ENCODE measurements around the gene TMCC1. TPM values are rescaled to one million over a fixed set of nuclear protein-coding genes. Genes with fewer than 3 reads are reported as not detected.

The TMCC1 gene
- polyA plus RNA-seq, 1 donor: 16.8 TPM

GRCh38 chr3:129620828-129621559, 272.5 kb downstream of the TMCC1 start:
- Histone ChIP-seq H3K27ac (ENCODE audit: low read length) (no peak overlapping the region), H3K4me3 (ENCODE audit: low read length) (no peak overlapping the region), H3K4me1 (ENCODE audit: control insufficient read depth, insufficient read depth, low read length) (peaks cover 22% of the 10 kb centered on the region), H3K27me3 (ENCODE audit: control insufficient read depth, insufficient read depth, low read length) (no peaks in the 10 kb centered on the region), H3K36me3 (ENCODE audit: control insufficient read depth, insufficient read depth, low read length) (no peaks in the 10 kb centered on the region), H3K9me3 (ENCODE audit: control insufficient read depth, low read depth, low read length) (no peaks in the 10 kb centered on the region)
- no CpG with 5 or more reads among the region's 18 CpGs for WGBS (ENCODE audit: insufficient coverage, low lambda C conversion rate)
- DNase-seq: no peak

GRCh38 chr3:129619726-129620162, 273.8 kb downstream of the TMCC1 start:
- no peak overlapping the region for H3K4me3 ChIP-seq (ENCODE audit: low read length)
- H3K27ac ChIP-seq (ENCODE audit: low read length): peak overlapping the region; percentile 11
- H3K4me1 ChIP-seq (ENCODE audit: control insufficient read depth, insufficient read depth, low read length): peaks cover 14% of the 10 kb centered on the region
- no peaks in the 10 kb centered on the region for H3K27me3 ChIP-seq (ENCODE audit: control insufficient read depth, insufficient read depth, low read length)
- H3K9me3 ChIP-seq (ENCODE audit: control insufficient read depth, low read depth, low read length): no peaks in the 10 kb centered on the region
- WGBS (ENCODE audit: insufficient coverage, low lambda C conversion rate): no CpG with 5 or more reads among the region's 6 CpGs
- no peaks in the 10 kb centered on the region for H3K36me3 ChIP-seq (ENCODE audit: control insufficient read depth, insufficient read depth, low read length)
- DNase-seq: no peak

- Histone ChIP-seq H3K4me3 (ENCODE audit: low read length) (no peak overlapping the region), H3K36me3 (ENCODE audit: control insufficient read depth, insufficient read depth, low read length) (no peaks in the 10 kb centered on the region), H3K9me3 (ENCODE audit: control insufficient read depth, low read depth, low read length) (no peaks in the 10 kb centered on the region), H3K27ac (ENCODE audit: low read length) (peak overlapping the region; percentile 11), H3K4me1 (ENCODE audit: control insufficient read depth, insufficient read depth, low read length) (peaks cover 12% of the 10 kb centered on the region), H3K27me3 (ENCODE audit: control insufficient read depth, insufficient read depth, low read length) (no peaks in the 10 kb centered on the region)
- no CpG with 5 or more reads among the region's 23 CpGs for WGBS (ENCODE audit: insufficient coverage, low lambda C conversion rate)
- DNase-seq: no peak
Observed at GRCh38 chr3:129618901-129619671, 274.4 kb downstream of the TMCC1 start.

- WGBS (ENCODE audit: insufficient coverage, low lambda C conversion rate): no CpG with 5 or more reads among the region's 15 CpGs
- no peaks in the 10 kb centered on the region for H3K9me3 ChIP-seq (ENCODE audit: control insufficient read depth, low read depth, low read length)
- no peaks in the 10 kb centered on the region for H3K27me3 ChIP-seq (ENCODE audit: control insufficient read depth, insufficient read depth, low read length)
- no peaks in the 10 kb centered on the region for H3K36me3 ChIP-seq (ENCODE audit: control insufficient read depth, insufficient read depth, low read length)
- no peak for DNase-seq
- H3K4me1 ChIP-seq (ENCODE audit: control insufficient read depth, insufficient read depth, low read length): peaks cover 7% of the 10 kb centered on the region
- H3K4me3 ChIP-seq (ENCODE audit: low read length): no peak overlapping the region
- H3K27ac ChIP-seq (ENCODE audit: low read length): no peak overlapping the region
Observed at GRCh38 chr3:129618186-129618820, 275.2 kb downstream of the TMCC1 start.

GRCh38 chr3:129617381-129618185, 275.9 kb downstream of the TMCC1 start:
- Histone ChIP-seq H3K27ac (ENCODE audit: low read length) (no peak overlapping the region), H3K9me3 (ENCODE audit: control insufficient read depth, low read depth, low read length) (no peaks in the 10 kb centered on the region), H3K27me3 (ENCODE audit: control insufficient read depth, insufficient read depth, low read length) (no peaks in the 10 kb centered on the region), H3K36me3 (ENCODE audit: control insufficient read depth, insufficient read depth, low read length) (no peaks in the 10 kb centered on the region), H3K4me3 (ENCODE audit: low read length) (no peak overlapping the region), H3K4me1 (ENCODE audit: control insufficient read depth, insufficient read depth, low read length) (peaks cover 5% of the 10 kb centered on the region)
- no CpG with 5 or more reads among the region's 12 CpGs for WGBS (ENCODE audit: insufficient coverage, low lambda C conversion rate)
- DNase-seq: no peak

- no CpG with 5 or more reads among the region's 5 CpGs for WGBS (ENCODE audit: insufficient coverage, low lambda C conversion rate)
Observed at GRCh38 chr3:129616713-129617112, 276.8 kb downstream of the TMCC1 start.

GRCh38 chr3:129616291-129616690, 277.2 kb downstream of the TMCC1 start:
- no peak for DNase-seq
- H3K27ac ChIP-seq (ENCODE audit: low read length): no peak overlapping the region
- H3K27me3 ChIP-seq (ENCODE audit: control insufficient read depth, insufficient read depth, low read length): no peaks in the 10 kb centered on the region
- no CpG with 5 or more reads among the region's 8 CpGs for WGBS (ENCODE audit: insufficient coverage, low lambda C conversion rate)
- H3K4me3 ChIP-seq (ENCODE audit: low read length): no peak overlapping the region
- H3K9me3 ChIP-seq (ENCODE audit: control insufficient read depth, low read depth, low read length): no peaks in the 10 kb centered on the region
- peaks cover 10% of the 10 kb centered on the region for H3K4me1 ChIP-seq (ENCODE audit: control insufficient read depth, insufficient read depth, low read length)
- no peaks in the 10 kb centered on the region for H3K36me3 ChIP-seq (ENCODE audit: control insufficient read depth, insufficient read depth, low read length)

More at GRCh38 chr3:129616713-129617112, 276.8 kb downstream of the TMCC1 start:
- H3K4me3 ChIP-seq (ENCODE audit: low read length): no peak overlapping the region
- H3K36me3 ChIP-seq (ENCODE audit: control insufficient read depth, insufficient read depth, low read length): no peaks in the 10 kb centered on the region
- H3K4me1 ChIP-seq (ENCODE audit: control insufficient read depth, insufficient read depth, low read length): peaks cover 10% of the 10 kb centered on the region
- DNase-seq: no peak
- no peak overlapping the region for H3K27ac ChIP-seq (ENCODE audit: low read length)
- no peaks in the 10 kb centered on the region for H3K9me3 ChIP-seq (ENCODE audit: control insufficient read depth, low read depth, low read length)
- no peaks in the 10 kb centered on the region for H3K27me3 ChIP-seq (ENCODE audit: control insufficient read depth, insufficient read depth, low read length)

GRCh38 chr3:129615751-129616281, 277.7 kb downstream of the TMCC1 start:
- no peaks in the 10 kb centered on the region for H3K27me3 ChIP-seq (ENCODE audit: control insufficient read depth, insufficient read depth, low read length)
- H3K4me3 ChIP-seq (ENCODE audit: low read length): no peak overlapping the region
- H3K36me3 ChIP-seq (ENCODE audit: control insufficient read depth, insufficient read depth, low read length): no peaks in the 10 kb centered on the region
- H3K27ac ChIP-seq (ENCODE audit: low read length): no peak overlapping the region
- DNase-seq: no peak
- no CpG with 5 or more reads among the region's 8 CpGs for WGBS (ENCODE audit: insufficient coverage, low lambda C conversion rate)
- no peaks in the 10 kb centered on the region for H3K9me3 ChIP-seq (ENCODE audit: control insufficient read depth, low read depth, low read length)
- peaks cover 10% of the 10 kb centered on the region for H3K4me1 ChIP-seq (ENCODE audit: control insufficient read depth, insufficient read depth, low read length)

- Histone ChIP-seq H3K27me3 (ENCODE audit: control insufficient read depth, insufficient read depth, low read length) (no peaks in the 10 kb centered on the region), H3K9me3 (ENCODE audit: control insufficient read depth, low read depth, low read length) (no peaks in the 10 kb centered on the region), H3K4me1 (ENCODE audit: control insufficient read depth, insufficient read depth, low read length) (peaks cover 10% of the 10 kb centered on the region), H3K27ac (ENCODE audit: low read length) (no peak overlapping the region), H3K4me3 (ENCODE audit: low read length) (no peak overlapping the region), H3K36me3 (ENCODE audit: control insufficient read depth, insufficient read depth, low read length) (no peaks in the 10 kb centered on the region)
- peak in 1 of 2 donors; percentile 54 for DNase-seq
- WGBS (ENCODE audit: insufficient coverage, low lambda C conversion rate): no CpG with 5 or more reads among the region's 5 CpGs
Observed at GRCh38 chr3:129614927-129615363, 278.6 kb downstream of the TMCC1 start.

All from large intestine (tissue), 3 donors.